ENCODE data around the gene AVPI1. TPM values are rescaled to one million over a fixed set of nuclear protein-coding genes. Genes with fewer than 3 reads are reported as not detected.
A peak's percentile ranks its signal among the peaks of the same experiment; 100 is the strongest.

The AVPI1 gene
- total RNA-seq (2.4 and 3.0 TPM in 2 replicates), polyA plus RNA-seq (3.7 and 5.9 TPM in 2 replicates), polyA minus RNA-seq (1.7 and 3.5 TPM in 2 replicates), Bru-seq, nascent RNA (percentile 42 among the genes with signal in this experiment), BruChase-seq, experiment 1, labeled RNA remaining after a 6-hour chase (percentile 35 among the genes with signal in this experiment), BruChase-seq, experiment 2, labeled RNA remaining after a 2-hour chase (percentile 36 among the genes with signal in this experiment)
- polyA plus RNA-seq (2011; cell fraction: cytosol; rRNA removed) = 2.8 and 3.7 TPM in 2 replicates
- 1.4 and 1.7 TPM in 2 replicates for polyA plus RNA-seq (2011; cell fraction: nucleus; rRNA removed)
- 3.7 and 4.9 TPM in 2 replicates for polyA plus RNA-seq (2012)
- 131 TPM for polyA minus RNA-seq (2011; cell fraction: cytosol; rRNA and poly(A)+ RNA removed)
- 1.9 and 2.7 TPM in 2 replicates for polyA minus RNA-seq (2011; cell fraction: nucleus; rRNA and poly(A)+ RNA removed)
- long read RNA-seq, transcript AVPI1-201 (3 exons, 1,457 nt) = major isoform, 7 of 7 reads
- long read RNA-seq, partial matches to known transcripts = 0 of 7 reads
- long read RNA-seq, other reads (novel, unspliced or antisense) = 0 of 7 reads

DNA sequence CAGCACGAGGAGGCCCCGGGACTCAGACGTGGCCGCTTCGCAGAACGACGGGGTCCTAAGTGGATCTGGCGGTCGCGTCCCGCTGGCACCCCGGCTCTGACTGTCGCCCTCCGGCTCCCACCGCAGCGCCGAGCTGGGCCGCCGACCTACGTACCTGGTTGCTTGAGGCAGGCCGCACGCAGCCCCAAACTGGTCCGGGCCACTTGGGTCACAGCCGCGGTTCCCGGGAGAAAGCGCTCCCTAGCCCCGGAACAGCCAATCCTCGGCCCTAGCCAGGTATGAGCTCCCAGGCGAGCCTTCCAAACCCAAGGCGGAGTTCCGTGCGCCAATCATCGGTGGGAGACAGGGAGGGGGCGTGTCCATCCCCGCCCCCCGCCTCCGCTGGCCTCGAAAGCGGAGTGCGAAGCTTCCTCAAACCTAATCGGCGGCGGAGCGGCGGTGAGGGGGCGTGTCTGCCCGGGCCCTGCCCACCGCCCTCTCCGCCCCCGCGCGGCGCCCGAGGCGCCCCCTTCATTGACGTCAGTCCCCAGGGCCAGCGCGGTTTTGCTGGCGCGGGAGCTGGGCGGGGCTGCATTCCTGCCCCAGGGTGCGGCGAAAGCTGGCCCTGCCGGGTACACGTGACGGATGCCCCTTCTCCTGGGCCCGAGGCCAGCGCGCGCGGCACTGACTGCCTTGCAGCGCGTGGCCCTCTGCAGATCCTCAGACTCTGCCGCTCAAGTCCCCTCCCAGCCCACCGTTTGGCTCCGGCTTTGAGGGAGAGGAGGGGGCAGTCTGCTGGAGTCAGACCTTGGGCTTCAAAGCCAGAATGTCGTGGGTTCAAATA, at the start of gene AVPI1:
AVPI1 (minus strand) TSS at position 280 of the 823 bp plus-strand sequence. CDS start 7,336 bp downstream, outside the sequence.
- Histone ChIP-seq H2AFZ (ENCODE audit: low read depth, low read length) (peak within 1 kb of the TSS; percentile 99), H3K9me1 (replicated peaks; ENCODE audit: control insufficient read depth, extremely low read depth, insufficient read depth, low read length) (no peaks in the 10 kb centered on the region), H3K4me2 (ENCODE audit: insufficient read depth, low read length) (peak within 1 kb of the TSS; percentile 88), H3K4me1 (ENCODE audit: control insufficient read depth, extremely low read depth, insufficient read depth, low read length) (peaks cover 16% of the 10 kb centered on the region), H3K9me3 (replicated peaks; ENCODE audit: control insufficient read depth, insufficient read depth, low read length) (no peaks in the 10 kb centered on the region), H3K27me3 (ENCODE audit: control insufficient read depth in 2 of 2, insufficient read depth in 2 of 2, low read length in 2 of 2) (no peaks in the 10 kb centered on the region), H3K4me3 (replicated peaks in 1 of 3; ENCODE audit: insufficient read depth in 1 of 3, low read depth in 1 of 3, low read length in 3 of 3) (peak within 1 kb of the TSS; percentile 41 to 62 (median 60)), H3K36me3 (ENCODE audit: control insufficient read depth in 2 of 2, extremely low read depth in 1 of 2, insufficient read depth in 2 of 2, low read length in 2 of 2) (no peaks in the 10 kb centered on the region), H3K27ac (ENCODE audit: insufficient read depth, low read depth, low read length) (peak within 1 kb of the TSS; percentile 42), H4K20me1 (replicated peaks; ENCODE audit: control insufficient read depth, extremely low read depth, insufficient read depth, low read length) (no peaks in the 10 kb centered on the region), H3K79me2 (ENCODE audit: control insufficient read depth, insufficient read depth, low read length) (no peaks in the 10 kb centered on the region), H3K9ac (replicated peaks; ENCODE audit: extremely low read depth, insufficient read depth, low read length) (peak within 1 kb of the TSS; percentile 81)
- POLR2A ChIA-PET = interaction anchor here (0.6 to 1.7 kb wide), 7 partner anchors 10 to 40 kb away, joined by 3 to 6 read pairs (median 4); no protein-coding TSS in a partner anchor
- peak; percentile 98 for DNase-seq (ENCODE audit: low read depth, low spot score)
- CTCF ChIA-PET = interaction anchor here (0.9 to 5.8 kb wide), 12 partner anchors 9 to 50 kb away, joined by 3 to 49 read pairs (median 8); partner anchors contain the start of genes MARVELD1 and ZFYVE27
- dilution Hi-C loops (cut with MboI; ENCODE audit: extremely low pct_ligation_motif_present, low sequenced_read_pairs) = no loop called here
- intact Hi-C loops (cut with micrococcal nuclease) = loop anchor here (1.0 to 2.0 kb wide), 6 partner anchors 26 to 189 kb away; partner anchors contain the start of genes MARVELD1, MMS19, PI4K2A and UBTD1
- TF ChIP-seq FOS (IDR thresholded peaks at IDR 0.05; ENCODE audit: borderline replicate concordance, insufficient read depth, low read length) = no peak
- TF ChIP-seq MYC (IDR thresholded peaks at IDR 0.05; ENCODE audit: low read depth, low read length) = peak; percentile 47
- peak; percentile 83 for TF ChIP-seq POLR2AphosphoS5 (IDR thresholded peaks at IDR 0.05; ENCODE audit: insufficient read depth, low read depth, low read length)
- no peak for TF ChIP-seq EZH2 (IDR thresholded peaks at IDR 0.05; ENCODE audit: borderline replicate concordance, low read depth, low read length, severe bottlenecking)
- TF ChIP-seq, protein P1, sequence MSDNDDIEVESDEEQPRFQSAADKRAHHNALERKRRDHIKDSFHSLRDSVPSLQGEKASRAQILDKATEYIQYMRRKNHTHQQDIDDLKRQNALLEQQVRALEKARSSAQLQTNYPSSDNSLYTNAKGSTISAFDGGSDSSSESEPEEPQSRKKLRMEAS (IDR thresholded peaks at IDR 0.05; ENCODE audit: insufficient read depth, insufficient read length) = peak; percentile 93
- TF ChIP-seq GATA2 (IDR thresholded peaks at IDR 0.05; ENCODE audit: insufficient read depth, insufficient read length, low read depth, low read length) = no peak
- no peak for TF ChIP-seq JUN (IDR thresholded peaks at IDR 0.05; ENCODE audit: borderline replicate concordance, insufficient read depth, insufficient read length, low read depth)
- TF ChIP-seq, protein P2, sequence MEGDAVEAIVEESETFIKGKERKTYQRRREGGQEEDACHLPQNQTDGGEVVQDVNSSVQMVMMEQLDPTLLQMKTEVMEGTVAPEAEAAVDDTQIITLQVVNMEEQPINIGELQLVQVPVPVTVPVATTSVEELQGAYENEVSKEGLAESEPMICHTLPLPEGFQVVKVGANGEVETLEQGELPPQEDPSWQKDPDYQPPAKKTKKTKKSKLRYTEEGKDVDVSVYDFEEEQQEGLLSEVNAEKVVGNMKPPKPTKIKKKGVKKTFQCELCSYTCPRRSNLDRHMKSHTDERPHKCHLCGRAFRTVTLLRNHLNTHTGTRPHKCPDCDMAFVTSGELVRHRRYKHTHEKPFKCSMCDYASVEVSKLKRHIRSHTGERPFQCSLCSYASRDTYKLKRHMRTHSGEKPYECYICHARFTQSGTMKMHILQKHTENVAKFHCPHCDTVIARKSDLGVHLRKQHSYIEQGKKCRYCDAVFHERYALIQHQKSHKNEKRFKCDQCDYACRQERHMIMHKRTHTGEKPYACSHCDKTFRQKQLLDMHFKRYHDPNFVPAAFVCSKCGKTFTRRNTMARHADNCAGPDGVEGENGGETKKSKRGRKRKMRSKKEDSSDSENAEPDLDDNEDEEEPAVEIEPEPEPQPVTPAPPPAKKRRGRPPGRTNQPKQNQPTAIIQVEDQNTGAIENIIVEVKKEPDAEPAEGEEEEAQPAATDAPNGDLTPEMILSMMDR (IDR thresholded peaks at IDR 0.05; ENCODE audit: extremely low read depth in 1 of 2, insufficient read depth in 1 of 2, low read depth in 1 of 2, low read length in 2 of 2) = no peak
- TF ChIP-seq POLR2A (IDR thresholded peaks at IDR 0.05; ENCODE audit: low read depth, low read length) = peak; percentile 68
- BruUV-seq (replicated peaks) = no TSS peak
- peak; percentile 90 for FAIRE-seq

Data from endothelial cell of umbilical vein (primary cell).